ENCODE measurements around the gene ARL3.

GRCh38 chr10:102735065-102735562, 20.9 kb upstream of the ARL3 start:
- no peak for TF ChIP-seq CTCF (IDR thresholded peaks at IDR 0.05 in 8 of 11, conservative IDR thresholded peaks at IDR 0.05 in 3 of 11)
- no peak for TF ChIP-seq POLR2A (IDR thresholded peaks at IDR 0.05)
- TF ChIP-seq POLR2AphosphoS5 (IDR thresholded peaks at IDR 0.05), result no peak
